IMR-90 (cell line): Measurements from ENCODE around the gene FBXW11. TPM values are rescaled to one million over a fixed set of nuclear protein-coding genes. Genes with fewer than 3 reads are reported as not detected.
A peak's percentile ranks its signal among the peaks of the same experiment; 100 is the strongest.

Source experiments
- ATAC-seq: fragments of 200-7000 bp; cut with Tn5 transposase; 2 replicates; pipeline ENCODE4 v1.9.1; 2020; ENCODE audit warnings: low read depth, mild to moderate bottlenecking, moderate library complexity
- BruUV-seq: library from RNA; stranded (reverse); fragments of 400-500 nt; replicated peaks from 2 replicates; lab custom pipeline; 2021; lab: Mats Ljungman, UMichigan
- CTCF ChIA-PET: fragments of 300-600 bp; formaldehyde crosslinking; extraction: SDS; loops from one replicate; lab custom pipeline; 2021; ENCODE audit warnings: antibody characterized with exemption; lab: Yijun Ruan, JAX
- POLR2A ChIA-PET: fragments of 300-600 bp; sonication (Branson Sonifier 250); formaldehyde crosslinking; loops from one replicate; lab custom pipeline; 2022; ENCODE audit warnings: antibody characterized with exemption; ENCODE audit not compliant: unreplicated experiment; lab: Charles Lee
- DNase-seq: peaks from one replicate; pipeline ENCODE4 v3.0.0; 2013
- H2AFZ ChIP-seq: replicated peaks from 2 replicates; pipeline ENCODE3; 2013; ENCODE audit warnings: low read length, mild to moderate bottlenecking; ENCODE audit not compliant: poor library complexity
- H2AK5ac ChIP-seq: 2 replicates; pipeline ENCODE4 v1.6.1; 2013; ENCODE audit warnings: low read depth, low read length, inconsistent platforms
- H2AK9ac ChIP-seq: replicated peaks from 2 replicates; pipeline ENCODE3; 2013; ENCODE audit warnings: mild to moderate bottlenecking, low read depth, low read length, moderate library complexity; ENCODE audit not compliant: poor library complexity
- H2BK120ac ChIP-seq: 2 replicates; pipeline ENCODE4 v1.6.1; 2013; ENCODE audit warnings: low read depth, low read length, inconsistent platforms
- H2BK15ac ChIP-seq: 3 replicates; pipeline ENCODE4 v1.6.1; 2013; ENCODE audit warnings: low read depth, low read length, inconsistent platforms
- H2BK20ac ChIP-seq: 2 replicates; pipeline ENCODE4 v1.6.1; 2013; ENCODE audit warnings: low read depth, mild to moderate bottlenecking, inconsistent platforms, low read length, moderate library complexity
- H2BK5ac ChIP-seq: 2 replicates; pipeline ENCODE4 v1.6.1; 2013; ENCODE audit warnings: mild to moderate bottlenecking, low read depth, low read length, inconsistent platforms; ENCODE audit not compliant: poor library complexity, severe bottlenecking
- H3K14ac ChIP-seq: replicated peaks from 2 replicates; pipeline ENCODE4 v1.6.1; 2013; ENCODE audit warnings: low read depth, low read length, inconsistent platforms
- H3K18ac ChIP-seq: 2 replicates; pipeline ENCODE4 v1.6.1; 2013; ENCODE audit warnings: low read depth, low read length, control low read depth
- H3K23ac ChIP-seq: 2 replicates; pipeline ENCODE4 v1.6.1; 2013; ENCODE audit warnings: low read depth, low read length, inconsistent platforms
- H3K27ac ChIP-seq: 2 replicates; pipeline ENCODE4 v1.5.1; 2013; ENCODE audit warnings: mild to moderate bottlenecking, control low read depth, low read length; ENCODE audit not compliant: insufficient read depth
- H3K27me3 ChIP-seq: 2 replicates; pipeline ENCODE4 v1.6.1; 2013; ENCODE audit warnings: low read length; ENCODE audit not compliant: control insufficient read depth, insufficient read depth
- H3K36me3 ChIP-seq: 2 replicates; pipeline ENCODE4 v1.6.1; 2013; ENCODE audit warnings: low read length, mixed read lengths; ENCODE audit not compliant: control insufficient read depth, insufficient read depth
- H3K4ac ChIP-seq: 2 replicates; pipeline ENCODE4 v1.6.1; 2013; ENCODE audit warnings: low read depth, low read length, inconsistent platforms
- H3K4me1 ChIP-seq: 2 replicates; pipeline ENCODE4 v1.6.1; 2013; ENCODE audit warnings: low read length, mixed read lengths; ENCODE audit not compliant: control insufficient read depth, insufficient read depth
- H3K4me2 ChIP-seq: 2 replicates; pipeline ENCODE4 v1.6.1; 2013; ENCODE audit warnings: low read depth, mild to moderate bottlenecking, control low read depth, low read length, moderate library complexity
- H3K4me3 ChIP-seq: 2 replicates; pipeline ENCODE4 v1.5.1; 2013; ENCODE audit warnings: low read depth, mild to moderate bottlenecking, control low read depth, low read length, moderate library complexity; ENCODE audit not compliant: insufficient read depth
- H3K56ac ChIP-seq: 2 replicates; pipeline ENCODE4 v1.6.1; 2013; ENCODE audit warnings: low read length, inconsistent platforms; ENCODE audit not compliant: insufficient read depth; ENCODE audit errors: extremely low read depth
- H3K79me1 ChIP-seq, 2 experiments: 2 replicates each; pipeline ENCODE4 v1.6.1; 2013; ENCODE audit warnings: low read length in 2 of 2, inconsistent platforms in 1 of 2, low read depth in 1 of 2
- H3K9ac ChIP-seq: 2 replicates; pipeline ENCODE4 v1.6.1; 2013; ENCODE audit warnings: low read depth, low read length, control low read depth
- H3K9me1 ChIP-seq: 2 replicates; pipeline ENCODE4 v1.6.1; 2013; ENCODE audit warnings: low read length, inconsistent platforms; ENCODE audit not compliant: insufficient read depth
- H3K9me3 ChIP-seq: 2 replicates; pipeline ENCODE4 v1.6.1; 2013; ENCODE audit warnings: low read length; ENCODE audit not compliant: control insufficient read depth, insufficient read depth
- H4K20me1 ChIP-seq: 2 replicates; pipeline ENCODE4 v1.6.1; 2013; ENCODE audit warnings: low read length, inconsistent platforms; ENCODE audit not compliant: insufficient read depth
- H4K5ac ChIP-seq: 2 replicates; pipeline ENCODE4 v1.6.1; 2013; ENCODE audit warnings: mild to moderate bottlenecking, low read depth, low read length, control low read depth
- H4K8ac ChIP-seq, 2 experiments: 2 replicates each; pipeline ENCODE4 v1.6.1; 2013; ENCODE audit warnings: low read depth in 2 of 2, low read length in 2 of 2, control low read depth in 1 of 2, inconsistent platforms in 1 of 2
- H4K91ac ChIP-seq: 2 replicates; pipeline ENCODE4 v1.6.1; 2013; ENCODE audit warnings: low read depth, low read length, inconsistent platforms; ENCODE audit not compliant: insufficient read depth
- BHLHE40 ChIP-seq: fragments of 150-350 bp; IDR thresholded peaks from 2 replicates; pipeline ENCODE4 v1.6.1; 2016; ENCODE audit warnings: mild to moderate bottlenecking, low read depth, low read length
- CEBPB ChIP-seq: IDR thresholded peaks from 2 replicates; pipeline ENCODE4 v1.6.1; 2012; ENCODE audit warnings: low read depth, low read length, improper control_type of control experiment
- CHD1 ChIP-seq: IDR thresholded peaks from 2 replicates; pipeline ENCODE4 v1.6.1; 2012; ENCODE audit warnings: low read depth, low read length, improper control_type of control experiment
- ELK1 ChIP-seq: fragments of 150-350 bp; IDR thresholded peaks from 2 replicates; pipeline ENCODE4 v1.6.1; 2016; ENCODE audit warnings: low read depth, mild to moderate bottlenecking, low read length, moderate library complexity, borderline replicate concordance
- FOS ChIP-seq: fragments of 150-350 bp; IDR thresholded peaks from 2 replicates; pipeline ENCODE4 v1.6.1; 2016; ENCODE audit warnings: low read depth, low read length
- MAFK ChIP-seq: IDR thresholded peaks from 2 replicates; pipeline ENCODE4 v1.6.1; 2012; ENCODE audit warnings: low read depth, low read length, improper control_type of control experiment
- POLR2A ChIP-seq: IDR thresholded peaks from 2 replicates; pipeline ENCODE4 v1.6.1; 2012; ENCODE audit warnings: mild to moderate bottlenecking, low read depth, low read length
- RAD21 ChIP-seq: IDR thresholded peaks from 2 replicates; pipeline ENCODE4 v1.6.1; 2012; ENCODE audit warnings: low read length, improper control_type of control experiment
- SMC3 ChIP-seq: fragments of 150-350 bp; IDR thresholded peaks from 2 replicates; pipeline ENCODE4 v1.6.1; 2016; ENCODE audit warnings: low read depth, mild to moderate bottlenecking, antibody characterized with exemption, low read length, moderate library complexity
- WGBS, 2 experiments: methylation state at CpG; one replicate each; pipeline versions ENCODE4 v1.1.5 to v1.1.7; 2013; ENCODE audit warnings: missing lambda C conversion rate in 2 of 2; ENCODE audit not compliant: insufficient read length in 1 of 2; ENCODE audit errors: extremely low coverage in 2 of 2; 5-methylcytosine and 5-hydroxymethylcytosine counted together
- dilution Hi-C: fragments of 300-500 bp; cut with HindIII; formaldehyde crosslinking; loops from one replicate; pipeline ENCODE4 v1.14.3; 2018; ENCODE audit warnings: low sequenced_read_pairs; ENCODE audit not compliant: unreplicated experiment
- in situ Hi-C: fragments of 300-500 bp; cut with MboI; formaldehyde crosslinking; loops from 3 replicates; pipeline ENCODE4 v1.14.3; 2019; ENCODE audit warnings: low sequenced_read_pairs, inconsistent platforms, mixed read lengths
- intact Hi-C: fragments of 100-400 bp; cut with micrococcal nuclease; formaldehyde crosslinking; loops from 2 replicates; pipeline ENCODE4 v1.10.0; 2022
- polyA plus RNA-seq, 3 experiments: library from polyadenylated mRNA; depleted of rRNA; stranded (reverse); fragments of >200 nt; gene quantifications; 2 replicates each; pipeline ENCODE4 v1.2.3, GENCODE V29; 2012; ENCODE audit warnings: low replicate concordance in 1 of 3
- total RNA-seq: library from RNA; depleted of rRNA; stranded (reverse); fragments of >200 nt; gene quantifications from 2 replicates; pipeline ENCODE4 v1.2.3, GENCODE V29; 2012

FBXW11 gene
- total and polyA plus RNA-seq, 2 of the 4 experiments (the other 2 are of a cell fraction): 34.3 to 97.1 TPM

- no peak overlapping the region for H3K4me2 ChIP-seq
- no peak overlapping the region for H3K27ac ChIP-seq
- no peaks in the 10 kb centered on the region; the same call in 1 of the 2 replicates for H3K36me3 ChIP-seq
- H4K5ac ChIP-seq: no peak overlapping the region
- H4K91ac ChIP-seq: no peak overlapping the region
- 0 out of 2 replicates have a peak overlapping the region, but pooled peaks have one; percentile 35 for H3K14ac ChIP-seq
- intact Hi-C loops (loop anchor here (5.0 kb wide), 1 partner anchor 43 kb away; no protein-coding TSS in a partner anchor), in situ Hi-C loops (no loop called here), dilution Hi-C loops (no loop called here)
- ATAC-seq (no peak), DNase-seq (no peak)
- H3K4me3 ChIP-seq: no peak overlapping the region
- ChIA-PET POLR2A (no interaction called here), CTCF (interaction anchor here (1.0 kb wide), 1 partner anchor 88 kb away, joined by 3 read pairs; no protein-coding TSS in a partner anchor)
- H3K9me3 ChIP-seq: no peaks in the 10 kb centered on the region
- H2BK20ac ChIP-seq: no peak overlapping the region
- H3K27me3 ChIP-seq: no peaks in the 10 kb centered on the region
- no peak overlapping the region for H3K9ac ChIP-seq
- H3K79me1 ChIP-seq: peaks cover 13 to 73% of the 10 kb centered on the region in 2 experiments; a peak in 3 of 4 replicates
- H4K20me1 ChIP-seq: peaks cover 89% of the 10 kb centered on the region
- H3K23ac ChIP-seq: no peak overlapping the region
- TF ChIP-seq RAD21: no peak
- TF ChIP-seq CEBPB: no peak
- no peak for TF ChIP-seq BHLHE40
- no peak for TF ChIP-seq SMC3
- TF ChIP-seq FOS: no peak
- no peak for TF ChIP-seq POLR2A
- no peak for TF ChIP-seq CHD1
- no peak for TF ChIP-seq MAFK
- TF ChIP-seq ELK1: no peak
- 80% methylated on average over 1 of the region's 5 CpGs; no CpG with 5 or more reads in 1 of the 2 experiments for WGBS, 2 experiments
- no peak overlapping the region for H2AFZ ChIP-seq
- BruUV-seq: no TSS peak
- H3K18ac ChIP-seq: no peak overlapping the region
- no peak overlapping the region for H3K4ac ChIP-seq
- no peak overlapping the region for H2BK5ac ChIP-seq
- H2AK9ac ChIP-seq: no peak overlapping the region
- peaks cover 17% of the 10 kb centered on the region for H3K9me1 ChIP-seq
- no peak overlapping the region for H3K56ac ChIP-seq
- no peak overlapping the region for H2AK5ac ChIP-seq
- peaks cover 8% of the 10 kb centered on the region for H3K4me1 ChIP-seq
- no peak overlapping the region for H2BK15ac ChIP-seq
- H2BK120ac ChIP-seq: no peak overlapping the region
- no peak overlapping the region for H4K8ac ChIP-seq
Observed at GRCh38 chr5:171999877-172000276, 6.6 kb downstream of the FBXW11 start.
